ACC112 (cell line): ENCODE data around the gene TRIO.

Experiments
- H2AFZ ChIP-seq: fragments of 200-600 bp; sonication (generic); one replicate; pipeline ENCODE4 v1.6.0; 2017; ENCODE audit warnings: antibody characterized with exemption, low read length; ENCODE audit not compliant: unreplicated experiment
- H3K27ac ChIP-seq: fragments of 200-600 bp; sonication (generic); 2 replicates; pipeline ENCODE4 v1.5.1; 2014; ENCODE audit warnings: low read depth, mild to moderate bottlenecking, antibody characterized with exemption, low read length, moderate library complexity
- H3K27me3 ChIP-seq: fragments of 200-600 bp; sonication (generic); 2 replicates; pipeline ENCODE4 v1.6.1; 2014; ENCODE audit warnings: mild to moderate bottlenecking, antibody characterized with exemption, low read length, moderate library complexity, mixed read lengths; ENCODE audit not compliant: insufficient read depth
- H3K36me3 ChIP-seq: fragments of 200-600 bp; sonication (generic); 2 replicates; pipeline ENCODE4 v1.6.1; 2016; ENCODE audit warnings: mild to moderate bottlenecking, antibody characterized with exemption, low read length, moderate library complexity, mixed read lengths; ENCODE audit not compliant: insufficient read depth
- H3K4me1 ChIP-seq: fragments of 200-600 bp; sonication (generic); one replicate; pipeline ENCODE4 v1.6.1; 2016; ENCODE audit warnings: low read length, mixed read lengths; ENCODE audit not compliant: insufficient read depth, unreplicated experiment, control insufficient read depth
- H3K4me3 ChIP-seq: fragments of 200-600 bp; sonication (generic); 2 replicates; pipeline ENCODE4 v1.5.1; 2014; ENCODE audit warnings: mild to moderate bottlenecking, low read depth, low read length
- H3K79me2 ChIP-seq: fragments of 200-600 bp; sonication (generic); one replicate; pipeline ENCODE4 v1.6.0; 2016; ENCODE audit warnings: low read length; ENCODE audit not compliant: control insufficient read depth, unreplicated experiment, insufficient read depth

TRIO gene

GRCh38 chr5:14341571-14342230 lies 198.6 kb downstream of the TRIO start:
- Histone ChIP-seq H3K79me2 (peaks cover 18% of the 10 kb centered on the region), H3K27me3 (no peaks in the 10 kb centered on the region), H3K27ac (no peak overlapping the region), H2AFZ (no peak overlapping the region), H3K4me1 (peaks cover 12% of the 10 kb centered on the region), H3K36me3 (peaks cover 45% of the 10 kb centered on the region), H3K4me3 (no peak overlapping the region)

GRCh38 chr5:14342306-14342705 lies 199.2 kb downstream of the TRIO start:
- peaks cover 41% of the 10 kb centered on the region for H3K36me3 ChIP-seq

GRCh38 chr5:14343376-14343775 lies 200.2 kb downstream of the TRIO start:
- Histone ChIP-seq H3K27me3 (no peaks in the 10 kb centered on the region), H3K27ac (no peak overlapping the region), H3K4me1 (peaks cover 12% of the 10 kb centered on the region), H2AFZ (no peak overlapping the region), H3K36me3 (peaks cover 45% of the 10 kb centered on the region), H3K4me3 (no peak overlapping the region), H3K79me2 (peaks cover 29% of the 10 kb centered on the region)

More at GRCh38 chr5:14342306-14342705, 199.2 kb downstream of the TRIO start:
- Histone ChIP-seq H3K4me1 (peaks cover 12% of the 10 kb centered on the region), H3K4me3 (no peak overlapping the region), H2AFZ (no peak overlapping the region), H3K79me2 (peaks cover 18% of the 10 kb centered on the region), H3K27ac (no peak overlapping the region), H3K27me3 (no peaks in the 10 kb centered on the region)

GRCh38 chr5:14347522-14347921 lies 204.4 kb downstream of the TRIO start:
- Histone ChIP-seq H3K79me2 (peaks cover 26% of the 10 kb centered on the region), H3K4me1 (peaks cover 3% of the 10 kb centered on the region), H2AFZ (no peak overlapping the region), H3K27me3 (no peaks in the 10 kb centered on the region), H3K4me3 (no peak overlapping the region), H3K36me3 (peaks cover 45% of the 10 kb centered on the region), H3K27ac (no peak overlapping the region)

- no peaks in the 10 kb centered on the region for H3K27me3 ChIP-seq
- peaks cover 39% of the 10 kb centered on the region for H3K36me3 ChIP-seq
- H3K27ac ChIP-seq, result no peak overlapping the region
- no peak overlapping the region for H2AFZ ChIP-seq
- no peak overlapping the region for H3K4me3 ChIP-seq
- H3K79me2 ChIP-seq, result peaks cover 23% of the 10 kb centered on the region
- no peaks in the 10 kb centered on the region for H3K4me1 ChIP-seq
Observed at GRCh38 chr5:14348142-14348541, 205.0 kb downstream of the TRIO start.

GRCh38 chr5:14349029-14349428 lies 205.9 kb downstream of the TRIO start:
- H3K4me1 ChIP-seq, result no peaks in the 10 kb centered on the region
- H3K27me3 ChIP-seq, result no peaks in the 10 kb centered on the region
- H3K27ac ChIP-seq, result no peak overlapping the region
- H3K4me3 ChIP-seq, result no peak overlapping the region
- peaks cover 19% of the 10 kb centered on the region for H3K79me2 ChIP-seq
- H3K36me3 ChIP-seq, result peaks cover 33% of the 10 kb centered on the region
- H2AFZ ChIP-seq, result no peak overlapping the region

- no peak overlapping the region for H2AFZ ChIP-seq
- H3K36me3 ChIP-seq, result peaks cover 26% of the 10 kb centered on the region
- no peak overlapping the region for H3K4me3 ChIP-seq
- peaks cover 35% of the 10 kb centered on the region for H3K79me2 ChIP-seq
- H3K4me1 ChIP-seq, result no peaks in the 10 kb centered on the region
- H3K27ac ChIP-seq, result no peak overlapping the region
- H3K27me3 ChIP-seq, result no peaks in the 10 kb centered on the region
Observed at GRCh38 chr5:14351086-14351661, 208.0 kb downstream of the TRIO start.

- H3K27ac ChIP-seq, result no peak overlapping the region
Observed at GRCh38 chr5:14351845-14352712, 208.9 kb downstream of the TRIO start.

GRCh38 chr5:14353726-14354474 lies 210.8 kb downstream of the TRIO start:
- Histone ChIP-seq H3K4me1 (no peaks in the 10 kb centered on the region), H3K27ac (no peak overlapping the region), H3K36me3 (peaks cover 19% of the 10 kb centered on the region; the same call in 1 of the 2 replicates), H3K79me2 (peaks cover 28% of the 10 kb centered on the region), H3K27me3 (no peaks in the 10 kb centered on the region), H2AFZ (no peak overlapping the region), H3K4me3 (no peak overlapping the region)

More at GRCh38 chr5:14351845-14352712, 208.9 kb downstream of the TRIO start:
- H3K4me3 ChIP-seq, result no peak overlapping the region
- no peaks in the 10 kb centered on the region for H3K4me1 ChIP-seq
- no peaks in the 10 kb centered on the region for H3K27me3 ChIP-seq
- peaks cover 23% of the 10 kb centered on the region; the same call in 1 of the 2 replicates for H3K36me3 ChIP-seq
- H3K79me2 ChIP-seq, result peaks cover 35% of the 10 kb centered on the region
- no peak overlapping the region for H2AFZ ChIP-seq

GRCh38 chr5:14355391-14355790 lies 212.2 kb downstream of the TRIO start:
- no peaks in the 10 kb centered on the region for H3K4me1 ChIP-seq

More at GRCh38 chr5:14355391-14355790, 212.2 kb downstream of the TRIO start:
- Histone ChIP-seq H3K36me3 (peaks cover 25% of the 10 kb centered on the region; the same call in 1 of the 2 replicates), H3K79me2 (peaks cover 29% of the 10 kb centered on the region), H3K27me3 (no peaks in the 10 kb centered on the region), H3K27ac (no peak overlapping the region), H2AFZ (no peak overlapping the region), H3K4me3 (no peak overlapping the region)
